WTC11 (cell line): Measurements from ENCODE around the gene CLGN.

Experiments
- ATF2 ChIP-seq: sonication (generic); formaldehyde crosslinking; IDR thresholded peaks from 2 replicates; pipeline ENCODE4 v1.8.1; 2022; ENCODE audit warnings: low read depth, missing genetic modification reagents, borderline replicate concordance
- ATF6 ChIP-seq: sonication (generic); formaldehyde crosslinking; IDR thresholded peaks from 2 replicates; pipeline ENCODE4 v1.8.1; 2023; ENCODE audit warnings: mild to moderate bottlenecking, missing genetic modification reagents
- CDX4 ChIP-seq: fragments of 250-450 bp; sonication (Bioruptor Pico); IDR thresholded peaks from 2 replicates; pipeline ENCODE4 v1.9.0; 2021; ENCODE audit warnings: moderate library complexity, mild to moderate bottlenecking, inconsistent platforms, borderline replicate concordance
- CTCF ChIP-seq: fragments of 200-600 bp; IDR thresholded peaks from 2 replicates; pipeline ENCODE4 v1.8.0; 2022; ENCODE audit warnings: antibody characterized with exemption

GRCh38 chr4:140344621-140345020, 82.8 kb downstream of the CLGN start:
- TF ChIP-seq ATF2 (no peak), CDX4 (CRISPR knock-in tag) (no peak), ATF6 (CRISPR knock-in tag) (no peak), CTCF (no peak)
